H1 (cell line): ENCODE measurements around the gene RNF152. TPM values are rescaled to one million over a fixed set of nuclear protein-coding genes. Genes with fewer than 3 reads are reported as not detected.

Source experiments
- ATF3 ChIP-seq: IDR thresholded peaks from 2 replicates; pipeline ENCODE4 v1.6.1; 2011; ENCODE audit warnings: low read depth, mild to moderate bottlenecking, low read length; ENCODE audit not compliant: insufficient read depth
- CEBPB ChIP-seq: IDR thresholded peaks from 2 replicates; pipeline ENCODE4 v1.6.1; 2012; ENCODE audit warnings: low read depth, low read length
- CHD7 ChIP-seq: fragments of 300-600 bp; sonication (generic); IDR thresholded peaks from 2 replicates; pipeline ENCODE4 v1.7.1; 2012; ENCODE audit warnings: low read length, moderate library complexity, mild to moderate bottlenecking, inconsistent platforms; ENCODE audit not compliant: insufficient replicate concordance
- HDAC6 ChIP-seq: IDR thresholded peaks from one replicate; pipeline ENCODE4 v1.7.1; 2012; ENCODE audit warnings: low read depth, mild to moderate bottlenecking, inconsistent platforms, low read length, moderate library complexity
- JUND ChIP-seq: IDR thresholded peaks from 2 replicates; pipeline ENCODE4 v1.6.1; 2011; ENCODE audit warnings: mild to moderate bottlenecking, improper control_type of control experiment, low read length
- NANOG ChIP-seq: IDR thresholded peaks from 2 replicates; pipeline ENCODE4 v1.6.1; 2011; ENCODE audit warnings: low read length, low read depth, mild to moderate bottlenecking, inconsistent platforms; ENCODE audit not compliant: insufficient read depth, poor library complexity, severe bottlenecking
- RFX5 ChIP-seq: IDR thresholded peaks from 2 replicates; pipeline ENCODE4 v1.6.1; 2011; ENCODE audit warnings: low read depth, low read length, improper control_type of control experiment, borderline replicate concordance
- YY1 ChIP-seq: IDR thresholded peaks from 2 replicates; pipeline ENCODE4 v1.6.1; 2011; ENCODE audit warnings: low read depth, mild to moderate bottlenecking, low read length
- ZNF274 ChIP-seq: IDR thresholded peaks from 2 replicates; pipeline ENCODE4 v1.7.0; 2012; ENCODE audit warnings: low read length, borderline replicate concordance; ENCODE audit errors: extremely low read depth
- polyA plus RNA-seq, 7 experiments: library from polyadenylated mRNA; depleted of rRNA in 3 of 7; stranded (reverse) in 5 of 7; unstranded in 2 of 7; fragments of >200 nt in 5 of 7; fragments of 200-250 nt in 2 of 7; gene quantifications; 1 replicate in 5 of 7; 2 replicates in 1 of 7; 4 replicates in 1 of 7; pipeline versions ENCODE4 v1.2.1 to v1.2.3, GENCODE V29; 2011 to 2013; ENCODE audit warnings: missing spikeins in 2 of 7, mixed read lengths in 2 of 7
- total RNA-seq: library from RNA; stranded (reverse); fragmentation: NEBNext Ultra II Directional; extraction: Animal tissue kit (Norgen Biotek cat#: 25700); gene quantifications from 2 replicates; pipeline ENCODE4 v1.2.1, GENCODE V29; 2021

The RNF152 gene
- total and polyA plus RNA-seq, 2 of the 8 experiments (the other 6 are each of a cell fraction or from before 2014, with no cell fraction given) = 1.1 to 2.7 TPM

GRCh38 chr18:61825386-61825785 is 67.4 kb downstream of the RNF152 start (continued):
- TF ChIP-seq CHD7 = no peak
- TF ChIP-seq JUND = no peak
- TF ChIP-seq YY1 = no peak
- no peak for TF ChIP-seq RFX5
- no peak for TF ChIP-seq ATF3
- no peak for TF ChIP-seq CEBPB
- no peak for TF ChIP-seq HDAC6
- no peak for TF ChIP-seq NANOG
- no peak for TF ChIP-seq ZNF274
